ENCODE data around the gene FLT3.
"Not testable (repeated sequence)": the region's sequence is repeated elsewhere in the genome, so short reads cannot be mapped to it uniquely, and the experiment has no call there.

Gene FLT3

DNA sequence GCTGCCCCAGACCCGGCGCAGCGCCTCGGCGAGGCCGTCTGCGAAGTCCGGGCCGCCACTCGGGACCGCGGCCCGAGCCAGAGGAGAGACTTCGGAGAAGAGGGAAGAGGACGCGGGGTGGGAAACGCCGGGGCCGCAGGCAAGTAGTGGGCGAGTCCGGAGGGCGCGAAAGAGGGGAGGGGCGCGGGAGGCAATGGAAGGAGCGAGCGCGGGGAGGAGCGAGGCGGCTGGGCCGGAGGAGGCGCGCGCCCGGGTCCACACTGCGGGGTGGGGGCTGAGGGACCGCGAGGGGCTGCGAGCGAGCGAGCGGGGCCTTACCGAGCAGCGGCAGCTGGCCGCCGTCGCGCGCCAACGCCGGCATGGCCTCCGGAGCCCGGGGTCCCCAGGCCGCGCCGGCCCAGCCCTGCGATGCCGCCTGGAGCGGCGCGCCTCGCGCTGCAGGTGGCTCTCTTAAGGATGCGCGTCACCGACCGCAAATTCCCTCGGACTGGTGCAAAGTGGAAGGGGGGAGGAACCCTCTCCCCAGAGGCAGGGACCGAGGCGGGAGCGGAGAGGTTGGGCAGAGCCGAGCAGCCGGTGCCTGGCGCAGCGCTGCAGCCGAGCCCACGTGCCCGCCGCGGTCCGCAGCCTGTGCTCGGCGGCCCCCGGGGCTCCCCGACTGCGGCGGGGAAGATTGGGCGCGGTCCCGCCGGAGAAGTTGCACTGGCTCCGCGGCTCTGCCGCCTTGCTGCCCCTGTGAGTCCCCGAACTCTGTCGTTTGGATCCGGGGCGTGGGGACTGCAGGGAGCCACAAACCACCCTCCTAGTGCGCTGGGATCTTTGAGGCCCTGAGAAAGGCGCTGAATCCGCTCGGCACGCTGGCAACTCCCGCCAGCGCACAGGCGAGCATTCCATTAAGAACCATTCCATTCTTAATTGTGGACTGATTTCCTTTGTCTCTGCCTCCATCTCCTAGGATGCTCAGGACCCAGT lies at the start of gene FLT3:
Gene FLT3, minus strand, starts transcription at position 427 of the 972 bp plus-strand sequence. Its CDS starts 66 bp downstream, at position 361.
- DNase-seq, result peak; percentile 21

DNA sequence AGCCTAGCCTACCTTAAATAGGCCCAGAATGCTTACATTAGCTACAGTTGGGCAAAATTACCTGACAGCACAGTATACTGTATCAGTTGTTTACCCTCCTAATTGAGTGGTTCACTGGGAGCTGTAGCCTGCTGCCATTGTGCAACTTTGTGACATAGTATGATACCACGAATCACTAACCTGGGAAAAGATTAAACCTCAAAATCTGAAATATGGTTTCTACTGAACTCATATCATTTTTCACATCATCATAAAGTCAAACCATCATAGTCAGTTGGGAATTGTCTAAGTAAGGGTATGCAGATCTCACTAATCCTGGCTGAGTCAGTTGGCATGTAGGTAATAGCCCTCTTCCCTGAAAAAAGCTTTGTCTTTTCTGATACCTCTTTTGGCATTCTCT lies 47.1 kb upstream of the FLT3 start:
- no peak for DNase-seq

GRCh38 chr13:28145049-28145448 lies 44.7 kb upstream of the FLT3 start:
- DNase-seq, result no peak

DNA sequence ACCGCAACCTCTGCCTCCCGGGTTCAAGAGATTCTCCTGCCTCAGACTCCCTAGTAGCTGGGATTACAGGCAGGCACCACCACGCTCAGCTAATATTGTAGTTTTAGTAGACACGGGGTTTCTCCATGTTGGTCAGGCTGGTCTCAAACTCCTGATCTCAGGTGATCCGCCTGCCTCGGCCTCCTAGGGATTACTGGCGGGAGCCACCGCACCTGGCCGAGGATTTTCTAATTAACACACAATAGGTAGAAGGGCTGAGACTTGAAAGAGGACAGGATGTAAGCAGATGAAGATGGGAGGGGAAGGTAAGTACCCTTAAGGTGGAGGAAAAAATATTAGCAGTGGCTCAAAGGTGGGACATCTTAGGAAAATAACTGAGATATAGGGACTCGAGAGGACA lies 41.2 kb upstream of the FLT3 start:
- not testable (repeated sequence) for DNase-seq

GRCh38 chr13:28140433-28141125 lies 40.2 kb upstream of the FLT3 start:
- DNase-seq, result peak; percentile 31

GRCh38 chr13:28138756-28139470 lies 38.5 kb upstream of the FLT3 start:
- DNase-seq, result peak; percentile 86

GRCh38 chr13:28138012-28138755 lies 37.8 kb upstream of the FLT3 start, which contains the start of gene PAN3:
PAN3 (plus strand) TSS chr13:28138545; CDS start chr13:28138658, 113 bp downstream.
- peak; percentile 94 for DNase-seq

GRCh38 chr13:28137596-28137995 lies 37.2 kb upstream of the FLT3 start:
- DNase-seq, result peak; percentile 8

DNA sequence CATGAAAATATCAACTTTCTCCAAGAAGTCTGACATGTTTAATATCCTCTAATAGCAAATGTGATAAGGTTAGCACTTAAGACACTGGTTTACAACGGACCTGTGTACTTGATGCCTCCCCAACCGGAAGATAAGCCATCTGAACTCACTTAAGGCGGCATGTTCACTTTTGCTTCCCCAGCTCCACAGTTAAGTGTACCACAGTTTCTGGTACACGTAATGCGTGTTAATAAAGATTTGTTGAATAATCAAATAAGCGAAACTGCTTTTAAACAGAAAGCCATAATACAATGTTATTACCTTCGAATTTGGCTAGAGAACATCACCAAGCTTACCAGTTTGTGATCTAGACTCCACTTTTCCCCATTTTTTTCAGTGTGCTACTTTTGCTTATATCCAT lies 36.5 kb upstream of the FLT3 start:
- peak; percentile 39 for DNase-seq

- DNase-seq, result no peak
Observed at GRCh38 chr13:28131646-28132045, 31.3 kb upstream of the FLT3 start.

DNA sequence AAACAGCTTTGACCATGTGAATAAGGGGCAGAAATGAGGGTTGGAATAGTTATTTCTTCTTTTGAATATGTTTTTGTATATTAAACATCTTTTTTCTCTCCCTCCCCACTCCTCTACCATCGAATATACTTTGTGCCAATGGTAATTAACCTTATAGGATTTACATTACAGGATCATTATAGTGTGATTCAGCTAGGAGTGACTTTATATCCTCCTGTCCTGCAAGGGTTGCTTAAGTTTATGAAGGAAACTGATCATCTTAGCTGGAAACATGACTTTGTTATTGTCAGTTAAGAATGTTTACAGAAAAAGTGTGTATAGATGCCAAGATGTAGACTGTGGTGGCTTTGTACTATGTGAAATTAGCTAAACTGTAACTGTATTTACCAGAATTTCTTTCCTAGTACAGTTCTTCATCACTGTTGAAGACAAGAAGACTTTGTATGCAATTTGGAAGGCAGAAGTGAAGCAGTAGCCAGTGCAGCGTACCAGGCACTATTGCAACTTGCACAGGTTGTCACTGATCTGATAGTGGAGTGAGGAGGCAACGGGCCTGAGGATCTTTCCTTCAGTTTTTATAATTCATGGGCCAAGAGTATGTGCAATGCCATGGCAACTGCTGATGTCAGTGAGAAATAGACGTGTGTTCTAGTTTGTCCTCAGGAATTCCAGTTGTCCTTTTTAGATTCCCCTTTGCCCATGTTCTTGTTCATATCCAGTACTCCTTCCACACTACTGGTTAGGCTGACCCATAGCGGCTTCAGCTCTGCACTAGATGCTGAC lies 29.7 kb upstream of the FLT3 start:
- no peak for DNase-seq

DNA sequence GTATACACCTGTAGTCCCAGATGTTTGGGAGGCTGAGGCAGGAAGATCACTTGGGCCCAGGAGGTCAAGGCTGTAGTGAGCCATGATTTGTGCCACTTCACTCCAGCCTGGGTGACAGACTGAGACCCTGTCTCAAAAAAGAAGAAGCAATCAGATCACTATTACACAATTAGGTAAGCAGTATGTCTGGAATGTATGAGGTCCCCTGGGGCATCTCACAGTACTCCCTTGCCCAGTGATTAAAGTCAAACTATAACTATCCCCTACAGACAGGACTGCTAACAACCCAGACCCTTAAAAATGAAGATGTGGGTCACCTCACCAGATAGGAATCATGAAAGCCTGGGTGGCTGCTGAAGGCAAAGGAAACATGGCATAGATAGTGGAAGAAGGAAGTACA lies 28.6 kb upstream of the FLT3 start:
- DNase-seq, result no peak

DNA sequence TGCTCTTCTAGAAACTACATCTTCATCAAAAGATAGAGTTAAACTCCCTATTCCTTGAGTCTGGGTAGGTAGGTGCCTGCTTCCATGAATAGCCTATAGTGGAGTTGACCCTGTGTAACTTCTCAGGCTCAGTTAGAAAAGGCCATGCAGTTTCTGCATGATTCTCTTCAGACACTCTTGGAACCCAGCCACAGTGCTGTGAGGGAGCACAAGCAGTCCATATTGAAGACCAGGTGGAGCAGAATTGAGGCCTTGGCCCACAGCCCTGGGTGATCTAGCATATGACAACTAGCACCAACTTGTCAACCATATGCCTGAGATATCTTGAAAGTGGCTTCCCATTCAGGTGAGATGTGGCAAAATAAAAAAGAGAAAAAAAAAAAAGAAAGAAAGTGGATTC lies 27.7 kb upstream of the FLT3 start:
- no peak for DNase-seq

- DNase-seq, result no peak
Observed at GRCh38 chr13:28121224-28121623, 20.8 kb upstream of the FLT3 start.

GRCh38 chr13:28120317-28120716 lies 19.9 kb upstream of the FLT3 start:
- no peak for DNase-seq

DNA sequence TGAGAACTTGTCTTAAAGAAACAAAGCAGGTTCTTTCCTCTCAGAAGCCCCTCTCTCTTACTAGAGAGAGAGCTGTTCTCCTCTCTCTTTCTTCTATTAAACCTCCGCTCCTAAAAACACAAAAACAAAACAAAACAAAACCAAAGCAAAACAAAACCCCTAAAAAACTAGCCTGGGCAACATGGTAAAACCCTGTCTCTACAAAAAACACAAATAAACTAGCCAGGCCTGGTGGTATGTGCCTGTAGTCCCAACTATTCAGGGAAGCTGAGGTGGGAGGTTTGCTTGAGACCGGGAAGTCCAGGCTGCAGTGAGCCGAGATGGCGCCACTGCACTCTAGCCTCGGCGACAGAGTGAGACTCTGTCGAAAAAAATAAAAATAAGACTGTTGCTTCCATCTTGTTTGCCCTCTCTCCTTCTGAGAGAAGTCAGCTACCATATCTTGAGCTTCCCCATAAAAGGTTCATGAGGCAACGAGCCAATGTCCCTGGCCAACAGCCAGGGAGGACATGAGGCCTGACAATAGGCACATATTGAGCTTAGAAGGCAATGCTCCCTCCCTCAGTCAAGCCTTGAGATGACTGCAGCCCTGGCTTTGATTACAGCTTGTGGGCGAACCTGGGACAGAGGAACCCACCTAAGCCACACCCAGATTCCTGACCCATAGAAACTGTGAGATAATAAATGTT lies 17.5 kb upstream of the FLT3 start:
- DNase-seq, result no peak

DNA sequence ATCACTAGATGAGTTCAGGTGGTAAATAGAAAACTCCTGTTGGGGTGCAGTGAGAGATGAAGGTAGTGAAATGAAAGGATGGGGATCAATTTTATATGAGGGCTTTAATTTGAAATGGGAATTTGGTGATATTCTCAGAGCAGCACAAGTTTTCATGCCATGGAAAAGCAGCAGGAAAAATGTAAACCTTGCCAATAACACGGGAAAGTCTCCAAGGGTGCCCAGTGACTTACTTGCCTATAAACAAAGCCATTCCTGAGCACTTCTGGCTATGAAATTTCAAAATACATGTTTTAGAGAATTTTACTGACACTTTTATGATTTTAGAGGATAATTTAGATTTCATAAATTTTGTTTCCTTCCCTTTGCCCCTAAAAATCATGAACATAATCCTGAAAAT lies 16.4 kb upstream of the FLT3 start:
- DNase-seq, result no peak

DNA sequence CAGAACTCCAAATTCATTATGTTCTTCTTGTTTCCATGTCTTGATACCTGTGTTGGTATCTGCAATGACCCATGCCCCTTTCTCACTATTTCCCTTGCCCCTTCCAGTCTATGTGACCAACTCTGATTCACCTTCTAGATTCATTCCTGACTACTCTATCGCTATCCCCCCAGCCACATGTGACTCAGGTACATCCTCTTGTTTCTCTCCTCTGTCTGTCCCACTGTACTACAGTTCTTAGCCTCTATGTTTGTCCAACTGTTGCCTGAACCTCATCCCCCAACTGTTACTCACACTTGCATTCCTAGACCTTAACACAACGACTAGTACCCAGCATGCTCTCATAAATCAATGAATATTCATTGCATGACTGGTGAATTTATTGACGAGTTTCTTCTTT lies 10.0 kb upstream of the FLT3 start:
- no peak for DNase-seq

DNA sequence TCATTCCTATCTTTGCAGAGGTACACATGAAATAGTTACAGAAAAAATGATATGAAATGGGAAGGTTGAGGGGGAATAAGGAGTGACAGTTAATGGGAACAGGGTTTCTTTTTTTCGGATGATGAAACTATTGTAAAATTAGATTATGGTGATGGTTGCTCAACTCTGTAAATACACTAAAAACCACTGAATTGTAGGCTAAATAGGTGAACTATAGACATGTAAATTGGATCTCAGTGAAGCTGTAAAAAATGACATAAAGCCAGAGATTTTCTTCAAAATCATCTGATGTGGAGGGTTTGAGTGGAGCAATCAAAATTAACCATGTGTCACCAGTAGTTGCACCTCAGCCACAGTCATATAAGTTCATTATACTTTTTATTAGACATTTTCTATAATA lies 6.6 kb upstream of the FLT3 start:
- peak; percentile 37 for DNase-seq

DNA sequence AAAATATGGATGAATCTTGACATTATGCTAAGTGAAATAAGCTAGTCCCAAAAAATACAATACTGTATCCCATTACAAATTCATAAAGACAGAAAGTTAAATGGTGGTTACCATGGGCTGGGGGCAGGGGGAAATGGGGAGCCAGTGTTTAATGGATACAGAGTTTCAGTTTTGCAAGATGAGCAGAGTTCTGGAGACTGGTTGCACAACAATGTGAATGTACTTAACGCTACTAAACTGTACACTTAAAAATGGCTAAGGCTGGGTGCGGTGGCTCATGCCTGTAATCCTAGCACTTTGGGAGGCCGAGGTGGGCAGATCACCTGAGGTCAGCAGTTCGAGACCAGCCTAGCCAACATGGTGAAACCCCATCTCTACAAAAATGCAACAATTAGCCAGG lies 1.5 kb upstream of the FLT3 start:
- peak; percentile 35 for DNase-seq

All from inflammatory macrophage treated with lipopolysaccharide for 4 hours (primary cell).